Thoracic aorta (tissue), 2 donors: ENCODE measurements around the gene PUS3. TPM values are rescaled to one million over a fixed set of nuclear protein-coding genes. Genes with fewer than 3 reads are reported as not detected.
"Not testable (repeated sequence)": the region's sequence is repeated elsewhere in the genome, so short reads cannot be mapped to it uniquely, and the experiment has no call there.

Experiments
- ATAC-seq: fragments of 150-250 bp; one replicate; pipeline ENCODE4 v1.8.0; 2017; ENCODE audit warnings: low read depth; ENCODE audit not compliant: insufficient number of reproducible peaks, low FRiP score
- DNase-seq: peaks from one replicate; pipeline ENCODE4 v3.0.0-alpha.2; 2020; ENCODE audit warnings: low spot score
- H3K27ac ChIP-seq, 2 donors: fragments of 200-600 bp; sonication (generic); 1 replicate in 1 of 2; 2 replicates in 1 of 2; pipeline ENCODE4 v1.5.1; 2016; ENCODE audit warnings: mild to moderate bottlenecking in 2 of 2, moderate library complexity in 2 of 2
- H3K27me3 ChIP-seq: fragments of 200-600 bp; sonication (generic); replicated peaks from 2 replicates; pipeline ENCODE4 v1.6.0; 2016; ENCODE audit warnings: mild to moderate bottlenecking; ENCODE audit not compliant: insufficient read depth
- H3K36me3 ChIP-seq: fragments of 200-600 bp; sonication (generic); one replicate; pipeline ENCODE4 v1.5.1; 2016
- H3K4me1 ChIP-seq, 2 donors: fragments of 200-600 bp; sonication (generic); 1 replicate in 1 of 2; 2 replicates in 1 of 2; pipeline versions ENCODE4 v1.5.1 to v1.6.0; 2016; ENCODE audit warnings: low read depth in 2 of 2, mild to moderate bottlenecking in 1 of 2; ENCODE audit not compliant: control insufficient read depth in 1 of 2
- H3K4me3 ChIP-seq: fragments of 200-600 bp; sonication (generic); 2 replicates; pipeline ENCODE4 v1.5.1; 2016; ENCODE audit warnings: mild to moderate bottlenecking
- H3K9me3 ChIP-seq: fragments of 200-600 bp; sonication (generic); 2 replicates; pipeline ENCODE4 v1.5.1; 2016
- CTCF ChIP-seq: fragments of 200-600 bp; sonication (generic); IDR thresholded peaks from one replicate; pipeline ENCODE4 v1.5.1; 2019; ENCODE audit warnings: antibody characterized with exemption
- total RNA-seq, 2 donors: library from RNA; depleted of rRNA; stranded (reverse); fragments of >200 nt; gene quantifications; one replicate each; pipeline versions ENCODE4 v1.1.0 to v1.2.3, GENCODE V29; 2016

The PUS3 gene
- total RNA-seq, 2 donors from 2014 or later = 1.6 to 16.9 TPM

DNA sequence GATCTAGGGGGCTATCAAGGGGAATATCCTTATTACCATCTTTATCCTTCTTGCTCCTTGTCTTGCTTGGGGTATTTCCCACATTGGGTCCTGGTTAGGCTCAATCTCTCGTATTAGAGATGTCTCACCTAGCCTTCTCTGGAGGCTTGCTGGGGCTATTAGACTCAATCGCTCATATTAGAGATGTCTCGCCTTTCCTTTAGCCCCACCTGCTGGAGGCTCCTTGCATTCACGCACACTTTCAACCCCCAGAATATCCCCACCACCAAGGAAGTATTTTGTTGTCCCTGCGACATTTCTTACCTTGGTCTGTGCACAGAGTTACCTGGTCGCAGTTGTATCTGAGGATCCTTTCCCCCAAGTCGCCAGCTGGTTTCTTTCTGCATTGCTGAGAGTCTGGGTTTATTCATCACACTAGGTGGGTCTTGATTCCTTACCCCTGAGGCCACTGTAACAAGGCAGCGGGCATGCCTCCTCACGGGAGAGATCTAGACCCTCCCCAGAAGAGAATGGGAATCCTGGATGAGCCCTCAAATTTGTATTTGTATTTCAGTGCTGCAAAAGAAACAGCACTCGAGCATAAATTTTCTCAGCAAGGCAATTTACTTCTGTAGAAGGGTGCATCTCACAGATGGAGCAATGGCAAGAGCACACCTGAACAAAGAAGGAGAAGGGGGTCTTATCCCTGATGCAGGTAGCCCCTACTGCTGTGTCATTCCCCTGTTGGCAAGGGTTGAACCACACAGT, 31.4 kb downstream of the PUS3 start:
- no peaks in the 10 kb centered on the region for H3K36me3 ChIP-seq
- no peak overlapping the region for H3K27ac ChIP-seq
- ATAC-seq (no peak), DNase-seq (no peak)
- H3K4me1 ChIP-seq = no peaks in the 10 kb centered on the region
- peak; percentile 31 for TF ChIP-seq CTCF
- H3K4me3 ChIP-seq = no peak overlapping the region
- no peaks in the 10 kb centered on the region for H3K9me3 ChIP-seq
- H3K27me3 ChIP-seq = no peaks in the 10 kb centered on the region

GRCh38 chr11:125869521-125869920, 33.5 kb downstream of the PUS3 start:
- Histone ChIP-seq H3K36me3 (no peaks in the 10 kb centered on the region), H3K27me3 (no peaks in the 10 kb centered on the region), H3K27ac (no peak overlapping the region), H3K9me3 (no peaks in the 10 kb centered on the region), H3K4me1 (no peaks in the 10 kb centered on the region), H3K4me3 (no peak overlapping the region)
- ATAC-seq (no peak), DNase-seq (no peak)
- no peak for TF ChIP-seq CTCF

DNA sequence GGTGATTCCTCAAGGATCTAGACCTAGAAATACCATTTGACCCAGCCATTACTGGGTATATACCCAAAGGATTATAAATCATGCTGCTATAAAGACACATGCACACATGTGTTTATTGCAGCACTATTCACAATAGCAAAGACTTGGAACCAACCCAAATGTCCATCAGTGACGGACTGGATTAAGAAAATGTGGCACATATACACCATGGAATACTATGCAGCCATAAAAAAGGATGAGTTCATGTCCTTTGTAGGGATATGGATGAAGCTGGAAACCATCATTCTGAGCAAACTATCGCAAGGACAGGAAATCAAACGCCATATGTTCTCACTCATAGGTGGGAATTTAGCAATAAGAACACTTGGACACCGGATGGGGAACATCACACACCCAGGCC, 37.7 kb downstream of the PUS3 start:
- not testable (repeated sequence) for ATAC-seq, H3K9me3 ChIP-seq, H3K4me1 ChIP-seq, H3K4me3 ChIP-seq, H3K36me3 ChIP-seq, H3K27me3 ChIP-seq, DNase-seq, H3K27ac ChIP-seq

DNA sequence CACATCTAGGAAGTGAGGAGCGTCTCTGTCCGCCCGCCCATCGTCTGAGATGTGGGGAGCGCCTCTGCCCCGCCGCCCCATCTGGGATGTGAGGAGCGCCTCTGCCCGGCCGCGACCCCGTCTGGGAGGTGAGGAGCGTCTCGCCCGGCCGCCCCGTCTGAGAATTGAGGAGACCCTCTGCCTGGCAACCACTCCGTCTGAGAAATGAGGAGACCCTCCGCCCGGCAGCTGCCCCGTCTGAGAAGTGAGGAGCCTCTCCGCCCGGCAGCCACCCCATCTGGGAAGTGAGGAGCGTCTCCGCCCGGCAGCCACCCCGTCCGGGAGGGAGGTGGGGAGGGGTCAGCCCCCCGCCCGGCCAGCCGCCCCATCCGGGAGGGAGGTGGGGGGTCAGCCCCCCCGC, 40.2 kb downstream of the PUS3 start:
- not testable (repeated sequence) for H3K27ac ChIP-seq, ATAC-seq, H3K27me3 ChIP-seq, H3K4me3 ChIP-seq, H3K36me3 ChIP-seq, H3K9me3 ChIP-seq, H3K4me1 ChIP-seq, DNase-seq

DNA sequence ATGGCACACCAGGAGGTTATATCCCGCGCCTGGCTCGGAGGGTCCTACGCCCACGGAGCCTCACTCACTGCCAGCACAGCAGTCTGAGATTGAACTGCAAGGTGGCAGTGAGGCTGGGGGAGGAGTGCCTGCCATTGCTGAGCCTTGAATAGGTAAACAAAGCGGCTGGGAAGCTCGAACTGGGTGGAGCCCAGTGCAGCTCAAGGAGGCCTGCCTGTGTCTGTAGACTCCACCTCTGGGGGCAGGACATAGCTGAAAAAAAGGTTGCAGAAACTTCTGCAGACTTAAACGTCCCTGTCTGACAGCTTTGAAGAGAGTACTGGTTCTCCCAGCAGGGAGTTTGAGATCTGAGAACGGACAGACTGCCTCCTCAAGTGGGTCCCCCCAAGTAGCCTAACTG, 45.3 kb downstream of the PUS3 start:
- not testable (repeated sequence) for H3K27me3 ChIP-seq, DNase-seq, H3K36me3 ChIP-seq, H3K4me1 ChIP-seq, ATAC-seq, H3K9me3 ChIP-seq, H3K4me3 ChIP-seq, H3K27ac ChIP-seq

GRCh38 chr11:125846188-125846587, 56.8 kb downstream of the PUS3 start:
- no peaks in the 10 kb centered on the region for H3K27me3 ChIP-seq
- no peaks in the 10 kb centered on the region for H3K4me1 ChIP-seq
- TF ChIP-seq CTCF = no peak
- ATAC-seq = no peak
- no peak overlapping the region for H3K4me3 ChIP-seq
- no peak for DNase-seq
- no peaks in the 10 kb centered on the region for H3K36me3 ChIP-seq
- no peaks in the 10 kb centered on the region for H3K9me3 ChIP-seq
- no peak overlapping the region for H3K27ac ChIP-seq

Other genes starting within 250 kb of the PUS3 start
- not detected for gene ACRV1, start 222.4 kb downstream of the PUS3 start, total RNA-seq
- not detected for gene PATE1, start 156.9 kb downstream of the PUS3 start, total RNA-seq
- under 1 TPM in 1 of 2 donors, not detected in 1; 0.35 TPM for gene PATE2, start 124.4 kb downstream of the PUS3 start, total RNA-seq
- not detected for gene PATE3, start 115.1 kb downstream of the PUS3 start, total RNA-seq
- not detected for gene PATE4, start 69.9 kb downstream of the PUS3 start, total RNA-seq
- gene HYLS1, start 15.5 kb downstream of the PUS3 start, total RNA-seq = 1 to 10 TPM in 1 of 2 donors, under 1 TPM in 1; 0.56 to 6.1 TPM
- not detected for gene DDX25, start 1.3 kb upstream of the PUS3 start, total RNA-seq
- not detected for gene VSIG10L2, start 42.8 kb upstream of the PUS3 start, total RNA-seq
- 10 to 100 TPM; 10.4 to 17.7 TPM for gene CDON, start 159.7 kb upstream of the PUS3 start, total RNA-seq